Heart right ventricle (tissue), 16 donors: ENCODE data around the gene TBC1D22B. TPM values are rescaled to one million over a fixed set of nuclear protein-coding genes. Genes with fewer than 3 reads are reported as not detected.

Experiments
- ATAC-seq, 8 donors: fragments of 200-7000 bp; cut with Tn5 transposase; one replicate each; pipeline ENCODE4 v1.9.1; 2020; ENCODE audit warnings: mild to moderate bottlenecking in 8 of 8, moderate library complexity in 8 of 8, moderate number of reproducible peaks in 1 of 8
- DNase-seq, 2 donors: peaks; one replicate each; pipeline ENCODE4 v3.0.0-alpha.2; 2020
- H3K27ac ChIP-seq, 10 donors: fragments of 200-600 bp; sonication (generic) in 2 of 10; one replicate each; pipeline versions ENCODE4 v1.5.0 to v1.8.0; 2020 to 2022; ENCODE audit warnings: mild to moderate bottlenecking in 3 of 10
- H3K27me3 ChIP-seq, 7 donors: fragments of 200-600 bp; one replicate each; pipeline ENCODE4 v1.8.0; 2021 to 2022; ENCODE audit warnings: mild to moderate bottlenecking in 2 of 7
- H3K36me3 ChIP-seq, 9 donors: fragments of 200-600 bp; sonication (generic) in 1 of 9; one replicate each; pipeline versions ENCODE4 v1.5.0 to v1.8.0; 2020 to 2022; ENCODE audit warnings: mild to moderate bottlenecking in 2 of 9
- H3K4me1 ChIP-seq, 9 donors: fragments of 200-600 bp; sonication (generic) in 1 of 9; one replicate each; pipeline versions ENCODE4 v1.5.0 to v1.8.0; 2020 to 2022; ENCODE audit warnings: mild to moderate bottlenecking in 4 of 9
- H3K4me3 ChIP-seq, 10 donors: fragments of 200-600 bp; sonication (generic) in 2 of 10; one replicate each; pipeline versions ENCODE4 v1.5.0 to v1.8.0; 2020 to 2022; ENCODE audit warnings: mild to moderate bottlenecking in 7 of 10, moderate library complexity in 2 of 10
- H3K9me3 ChIP-seq, 11 donors: fragments of 200-600 bp in 10 of 11; sonication (generic) in 2 of 11; one replicate each; pipeline versions ENCODE4 v1.5.0 to v1.8.0; 2013 to 2022; ENCODE audit warnings: mild to moderate bottlenecking in 2 of 11, control low read depth in 1 of 11, moderate library complexity in 1 of 11
- WGBS, 2 donors: extraction: QIAGEN DNeasy Blood & Tissue Kit; methylation state at CpG; one replicate each; pipeline ENCODE4 v1.1.7; 2013; ENCODE audit warnings: inconsistent platforms in 1 of 2; 5-methylcytosine and 5-hydroxymethylcytosine counted together
- intact Hi-C, 10 donors: fragments of 100-400 bp; cut with DNase I; formaldehyde crosslinking; loops; one replicate each; pipeline versions ENCODE4 v1.11.1 to v1.14.2; 2022
- polyA plus RNA-seq, 2 donors: library from polyadenylated mRNA; stranded (reverse); fragments of 200-250 nt; gene quantifications; one replicate each; pipeline ENCODE4 v1.2.3, GENCODE V29; 2013
- total RNA-seq, 10 donors: library from RNA; stranded (reverse); fragmentation: NEBNext Ultra II Directional in 3 of 10; extraction: Animal tissue kit (Norgen Biotek cat#: 25700) in 3 of 10; gene quantifications; one replicate each; pipeline versions ENCODE4 v1.2.1 to v1.2.4, GENCODE V29; 2021 to 2023
- TF ChIP-seq, protein P1 (sequence below), 9 donors: fragments of 200-600 bp; sonication (generic) in 2 of 9; IDR thresholded peaks; one replicate each; pipeline versions ENCODE4 v1.5.0 to v1.8.0; 2021 to 2022; ENCODE audit warnings: antibody characterized with exemption in 9 of 9, mild to moderate bottlenecking in 5 of 9, moderate library complexity in 1 of 9
- donor health status: Arrhythmogenic right ventricular cardiomyopathy.
- donor health status: ischemic (EF 13 %, LVEDD 7.1; RV severe dilation, severe dysfunction).
- donor health status: healthy with polysubstance abuse.
- donor health status: DM: no; HTN: yes; CAD: no.
- donor health status: DM: no; HTN: no; CAD: no.
- donor health status: ischemic (EF 25% LVEDD 6.9; RV normal size, moderate dysfunction).
- donor health status: ischemic (EF 25% LVEDD 5.7; RV mildly dilated, moderate dysfunction).
- donor health status: healthy.
- donor health status: DM: yes; HTN: yes; CAD: no.
- donor health status: Ischemic cardiomyopathy.
- donor health status: ischemic (EF 35%, LVEDD 5.7; RV mildly dilated, moderate dysfunction).
- donor health status: nonischemic (EF 11% LVEDD 7.7; RV severe dilation, severe dysfunction).
- donor health status: DM: yes; HTN: yes; CAD: no.
- donor health status: PGD.
- donor health status: ischemic (EF 29% LVEDD 5.4; RV normal size, mild dysfunction).
- donor health status: nonischemic (EF 23%, LVEDD 6.1; RV moderate dilation, normal function).

TBC1D22B gene
- total and polyA plus RNA-seq, 12 donors = 5.0 to 8.1 (median 6.3) TPM

DNA sequence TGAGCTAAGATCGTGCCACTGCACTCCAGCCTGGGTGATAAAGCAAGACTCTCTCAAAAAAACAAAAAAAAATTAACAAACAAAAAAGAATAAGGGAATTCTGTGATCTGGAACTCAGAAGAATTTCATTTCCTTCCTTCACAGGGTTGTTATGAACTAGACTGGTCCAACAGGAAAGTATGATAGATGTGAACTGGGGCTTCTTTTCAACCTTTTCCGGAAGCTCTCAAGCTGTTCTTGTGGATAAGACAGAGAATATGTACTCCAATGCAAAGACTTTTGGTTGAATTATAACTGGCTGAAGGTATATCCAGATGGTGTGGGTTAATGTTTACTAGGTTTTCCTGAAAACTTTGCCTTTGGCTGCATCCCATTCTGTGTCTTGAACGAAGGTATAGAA, 101.5 kb downstream of the TBC1D22B start:
- Histone ChIP-seq H3K27ac (no peak overlapping the region), H3K9me3 (no peaks in the 10 kb centered on the region), H3K27me3 (no peaks in the 10 kb centered on the region), H3K4me3 (no peak overlapping the region), H3K4me1 (peaks cover 0 to 35% (median 16%) of the 10 kb centered on the region in 9 donors), H3K36me3 (peaks cover 0 to 39% (median 11%) of the 10 kb centered on the region in 9 donors)
- intact Hi-C loops = no loop called here
- TF ChIP-seq, protein P1, sequence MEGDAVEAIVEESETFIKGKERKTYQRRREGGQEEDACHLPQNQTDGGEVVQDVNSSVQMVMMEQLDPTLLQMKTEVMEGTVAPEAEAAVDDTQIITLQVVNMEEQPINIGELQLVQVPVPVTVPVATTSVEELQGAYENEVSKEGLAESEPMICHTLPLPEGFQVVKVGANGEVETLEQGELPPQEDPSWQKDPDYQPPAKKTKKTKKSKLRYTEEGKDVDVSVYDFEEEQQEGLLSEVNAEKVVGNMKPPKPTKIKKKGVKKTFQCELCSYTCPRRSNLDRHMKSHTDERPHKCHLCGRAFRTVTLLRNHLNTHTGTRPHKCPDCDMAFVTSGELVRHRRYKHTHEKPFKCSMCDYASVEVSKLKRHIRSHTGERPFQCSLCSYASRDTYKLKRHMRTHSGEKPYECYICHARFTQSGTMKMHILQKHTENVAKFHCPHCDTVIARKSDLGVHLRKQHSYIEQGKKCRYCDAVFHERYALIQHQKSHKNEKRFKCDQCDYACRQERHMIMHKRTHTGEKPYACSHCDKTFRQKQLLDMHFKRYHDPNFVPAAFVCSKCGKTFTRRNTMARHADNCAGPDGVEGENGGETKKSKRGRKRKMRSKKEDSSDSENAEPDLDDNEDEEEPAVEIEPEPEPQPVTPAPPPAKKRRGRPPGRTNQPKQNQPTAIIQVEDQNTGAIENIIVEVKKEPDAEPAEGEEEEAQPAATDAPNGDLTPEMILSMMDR (IDR thresholded peaks at IDR 0.05) = no peak
- no peak for ATAC-seq
- 77 to 87% methylated on average over 3 of the region's 3 CpGs for WGBS, 2 donors
- no peak for DNase-seq

DNA sequence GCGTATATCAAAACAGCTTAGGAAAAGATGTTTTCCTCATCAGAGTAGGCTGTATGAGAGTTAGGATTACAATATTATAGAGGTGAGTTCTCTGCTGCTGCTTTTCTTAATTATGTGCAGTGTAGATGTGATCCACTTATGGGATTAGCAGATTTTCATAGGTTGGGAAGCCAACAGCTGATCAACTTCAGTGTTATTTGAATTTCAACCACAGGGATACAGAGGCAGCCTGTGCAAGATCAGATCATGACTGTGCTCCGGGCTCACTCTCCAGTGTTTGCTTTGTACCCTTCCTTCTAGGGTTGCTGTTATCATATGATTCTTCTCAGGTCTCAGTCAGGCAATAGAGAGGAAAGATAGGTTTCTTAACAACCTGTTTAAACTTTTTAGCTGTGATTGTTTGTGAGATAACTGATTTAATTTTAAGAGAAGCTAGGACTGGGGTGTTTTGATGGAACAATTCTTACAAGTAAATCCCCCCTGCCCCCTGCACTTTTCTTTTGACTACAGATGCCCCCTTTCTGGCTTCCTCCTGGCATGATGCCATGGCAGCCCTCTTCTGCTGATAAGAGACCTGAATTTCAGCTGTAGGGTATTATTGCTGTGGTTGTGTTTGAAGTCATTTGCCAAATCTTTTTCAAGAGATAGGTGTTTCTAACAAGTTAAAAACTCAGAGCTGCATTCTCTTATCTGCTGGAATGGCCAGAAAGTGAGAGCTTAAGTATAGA, 104.7 kb downstream of the TBC1D22B start:
- TF ChIP-seq, protein P1 (IDR thresholded peaks at IDR 0.05) = no peak
- WGBS, 2 donors = 61 to 67% methylated on average over 2 of the region's 2 CpGs
- Histone ChIP-seq H3K36me3 (peaks cover 0 to 50% (median 11%) of the 10 kb centered on the region in 9 donors), H3K27ac (no peak overlapping the region), H3K27me3 (no peaks in the 10 kb centered on the region), H3K4me1 (peaks cover 0 to 32% (median 11%) of the 10 kb centered on the region in 9 donors), H3K9me3 (no peaks in the 10 kb centered on the region), H3K4me3 (no peak overlapping the region)
- DNase-seq (no peak), ATAC-seq (no peak)
- intact Hi-C loops = loop anchor here in 3 of 10 donors (10.0 kb wide), 3 partner anchors 203 to 333 kb away; partner anchors contain the start of gene MDGA1 (in 1 of the 3)

DNA sequence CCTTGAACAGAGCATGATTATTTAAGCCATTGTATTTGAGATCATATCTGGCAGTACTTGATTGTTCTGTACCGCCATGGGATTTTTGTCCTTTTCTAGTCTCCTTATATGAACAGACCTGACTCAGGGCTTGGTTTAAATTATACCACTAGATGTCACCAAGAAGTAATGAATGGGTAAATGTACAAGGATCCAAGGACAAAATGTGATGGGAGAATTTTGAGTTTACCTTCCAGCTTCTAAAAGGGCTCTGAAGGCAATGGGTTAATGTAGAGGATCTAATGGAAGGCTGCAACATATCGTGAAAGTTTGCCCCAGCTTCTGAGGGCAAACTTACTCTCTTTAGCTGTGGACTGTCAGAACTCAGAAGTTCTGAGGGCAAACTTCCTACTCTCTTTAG, 108.2 kb downstream of the TBC1D22B start:
- no peaks in the 10 kb centered on the region for H3K9me3 ChIP-seq
- peaks cover 6 to 54% (median 31%) of the 10 kb centered on the region in 9 donors for H3K4me1 ChIP-seq
- H3K4me3 ChIP-seq = no peak overlapping the region
- peak in 6 of 8 donors; percentile 53 to 71 (median 68) for ATAC-seq
- peaks cover 0 to 65% (median 14%) of the 10 kb centered on the region in 9 donors for H3K36me3 ChIP-seq
- TF ChIP-seq, protein P1 (IDR thresholded peaks at IDR 0.05) = peak in 8 of 9 donors; percentile 11 to 60 (median 40)
- 27 to 49% methylated on average over 2 of the region's 2 CpGs for WGBS, 2 donors
- intact Hi-C loops = loop anchor here in 4 of 10 donors (5.0 to 10.0 kb wide), 4 partner anchors 199 to 329 kb away; partner anchors contain the start of gene MDGA1 (in 1 of the 4)
- no peaks in the 10 kb centered on the region for H3K27me3 ChIP-seq
- H3K27ac ChIP-seq = peak overlapping the region in 1 of 10 donors; percentile 7
- DNase-seq = no peak

DNA sequence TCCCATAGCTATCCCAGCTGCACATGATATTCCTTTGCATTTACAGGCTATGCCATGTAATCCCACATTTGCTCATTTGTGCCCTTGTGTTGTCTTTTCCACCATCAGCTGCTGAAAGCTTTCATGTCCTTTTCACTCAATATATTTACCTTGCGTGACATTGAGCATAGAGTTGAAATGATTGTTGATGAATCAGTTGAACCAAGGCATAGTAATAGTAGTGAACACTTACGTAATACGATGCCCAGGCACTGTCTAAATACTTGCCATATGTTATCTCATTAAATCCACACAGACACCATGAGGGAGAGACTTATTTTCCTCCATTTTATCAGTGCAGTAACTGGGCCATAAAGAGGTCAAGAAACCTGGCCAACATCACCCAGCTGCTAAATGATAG, 109.3 kb downstream of the TBC1D22B start:
- WGBS, 2 donors = 77 to 91% methylated on average over 3 of the region's 3 CpGs
- no peak for ATAC-seq
- TF ChIP-seq, protein P1 (IDR thresholded peaks at IDR 0.05) = no peak

More for the DNA sequence above, 109.3 kb downstream of the TBC1D22B start:
- DNase-seq = no peak
- intact Hi-C loops = loop anchor here in 4 of 10 donors (5.0 to 10.0 kb wide), 4 partner anchors 198 to 328 kb away; partner anchors contain the start of gene MDGA1 (in 1 of the 4)
- Histone ChIP-seq H3K27me3 (no peaks in the 10 kb centered on the region), H3K4me1 (peaks cover 6 to 65% (median 32%) of the 10 kb centered on the region in 9 donors), H3K9me3 (no peaks in the 10 kb centered on the region), H3K4me3 (no peak overlapping the region), H3K27ac (no peak overlapping the region), H3K36me3 (peaks cover 0 to 65% (median 3%) of the 10 kb centered on the region in 9 donors)
